Measurements from ENCODE around the gene TCEANC2. TPM values are rescaled to one million over a fixed set of nuclear protein-coding genes. Genes with fewer than 3 reads are reported as not detected.

TCEANC2 gene
- total RNA-seq, 4 donors from 2014 or later: 4.8 to 8.1 (median 6.4) TPM

GRCh38 chr1:54122135-54122751 lies 68.8 kb downstream of the TCEANC2 start:
- Histone ChIP-seq H3K27ac (no peak overlapping the region), H3K27me3 (no peaks in the 10 kb centered on the region), H3K9me3 (no peaks in the 10 kb centered on the region), H3K4me1 (peaks cover 13% of the 10 kb centered on the region), H3K4me3 (peak overlapping the region; percentile 31), H3K36me3 (no peaks in the 10 kb centered on the region)
- WGBS: 68% methylated on average over 7 of the region's 14 CpGs
- DNase-seq (ENCODE audit: low spot score in 2 of 2): no peak
- no peak for TF ChIP-seq POLR2A (IDR thresholded peaks at IDR 0.05)
- no peak for TF ChIP-seq POLR2AphosphoS5 (IDR thresholded peaks at IDR 0.05)
- no peak for TF ChIP-seq EP300 (IDR thresholded peaks at IDR 0.05)
- TF ChIP-seq, protein P1, sequence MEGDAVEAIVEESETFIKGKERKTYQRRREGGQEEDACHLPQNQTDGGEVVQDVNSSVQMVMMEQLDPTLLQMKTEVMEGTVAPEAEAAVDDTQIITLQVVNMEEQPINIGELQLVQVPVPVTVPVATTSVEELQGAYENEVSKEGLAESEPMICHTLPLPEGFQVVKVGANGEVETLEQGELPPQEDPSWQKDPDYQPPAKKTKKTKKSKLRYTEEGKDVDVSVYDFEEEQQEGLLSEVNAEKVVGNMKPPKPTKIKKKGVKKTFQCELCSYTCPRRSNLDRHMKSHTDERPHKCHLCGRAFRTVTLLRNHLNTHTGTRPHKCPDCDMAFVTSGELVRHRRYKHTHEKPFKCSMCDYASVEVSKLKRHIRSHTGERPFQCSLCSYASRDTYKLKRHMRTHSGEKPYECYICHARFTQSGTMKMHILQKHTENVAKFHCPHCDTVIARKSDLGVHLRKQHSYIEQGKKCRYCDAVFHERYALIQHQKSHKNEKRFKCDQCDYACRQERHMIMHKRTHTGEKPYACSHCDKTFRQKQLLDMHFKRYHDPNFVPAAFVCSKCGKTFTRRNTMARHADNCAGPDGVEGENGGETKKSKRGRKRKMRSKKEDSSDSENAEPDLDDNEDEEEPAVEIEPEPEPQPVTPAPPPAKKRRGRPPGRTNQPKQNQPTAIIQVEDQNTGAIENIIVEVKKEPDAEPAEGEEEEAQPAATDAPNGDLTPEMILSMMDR (IDR thresholded peaks at IDR 0.05): no peak

GRCh38 chr1:54122992-54123391 lies 69.6 kb downstream of the TCEANC2 start:
- H3K27ac ChIP-seq: no peak overlapping the region
- 95% methylated on average over 4 of the region's 8 CpGs for WGBS
- H3K4me3 ChIP-seq: no peak overlapping the region
- peaks cover 13% of the 10 kb centered on the region for H3K4me1 ChIP-seq
- no peak for DNase-seq (ENCODE audit: low spot score in 2 of 2)
- no peaks in the 10 kb centered on the region for H3K36me3 ChIP-seq
- no peaks in the 10 kb centered on the region for H3K9me3 ChIP-seq
- no peak for TF ChIP-seq POLR2A (IDR thresholded peaks at IDR 0.05)
- TF ChIP-seq EP300 (IDR thresholded peaks at IDR 0.05): no peak
- no peak for TF ChIP-seq POLR2AphosphoS5 (IDR thresholded peaks at IDR 0.05)
- TF ChIP-seq, protein P1 (IDR thresholded peaks at IDR 0.05): no peak
- H3K27me3 ChIP-seq: no peaks in the 10 kb centered on the region

- H3K27me3 ChIP-seq: no peaks in the 10 kb centered on the region
- H3K36me3 ChIP-seq: no peaks in the 10 kb centered on the region
- H3K27ac ChIP-seq: no peak overlapping the region
- H3K9me3 ChIP-seq: no peaks in the 10 kb centered on the region
- no peak overlapping the region for H3K4me3 ChIP-seq
- peaks cover 13% of the 10 kb centered on the region for H3K4me1 ChIP-seq
- TF ChIP-seq EP300 (IDR thresholded peaks at IDR 0.05): no peak
- TF ChIP-seq POLR2AphosphoS5 (IDR thresholded peaks at IDR 0.05): no peak
- TF ChIP-seq, protein P1 (IDR thresholded peaks at IDR 0.05): no peak
- no peak for TF ChIP-seq POLR2A (IDR thresholded peaks at IDR 0.05)
- DNase-seq (ENCODE audit: low spot score in 2 of 2): no peak
- WGBS: 50% methylated on average over 9 of the region's 9 CpGs
Measured at GRCh38 chr1:54124472-54124871, 71.1 kb downstream of the TCEANC2 start.

GRCh38 chr1:54124906-54125305 lies 71.5 kb downstream of the TCEANC2 start:
- H3K4me1 ChIP-seq: peaks cover 13% of the 10 kb centered on the region
- WGBS: 92% methylated on average over 7 of the region's 7 CpGs
- no peaks in the 10 kb centered on the region for H3K9me3 ChIP-seq
- no peaks in the 10 kb centered on the region for H3K36me3 ChIP-seq
- H3K27me3 ChIP-seq: no peaks in the 10 kb centered on the region
- no peak overlapping the region for H3K4me3 ChIP-seq
- H3K27ac ChIP-seq: no peak overlapping the region
- no peak for DNase-seq (ENCODE audit: low spot score in 2 of 2)
- TF ChIP-seq, protein P1 (IDR thresholded peaks at IDR 0.05): no peak
- no peak for TF ChIP-seq POLR2A (IDR thresholded peaks at IDR 0.05)
- TF ChIP-seq EP300 (IDR thresholded peaks at IDR 0.05): no peak
- no peak for TF ChIP-seq POLR2AphosphoS5 (IDR thresholded peaks at IDR 0.05)

GRCh38 chr1:54125386-54126070 lies 72.1 kb downstream of the TCEANC2 start:
- Histone ChIP-seq H3K27ac (no peak overlapping the region), H3K4me3 (no peak overlapping the region), H3K36me3 (no peaks in the 10 kb centered on the region), H3K4me1 (peaks cover 13% of the 10 kb centered on the region), H3K27me3 (no peaks in the 10 kb centered on the region), H3K9me3 (no peaks in the 10 kb centered on the region)
- DNase-seq (ENCODE audit: low spot score in 2 of 2): no peak
- TF ChIP-seq, protein P1 (IDR thresholded peaks at IDR 0.05): no peak
- no peak for TF ChIP-seq POLR2A (IDR thresholded peaks at IDR 0.05)
- no peak for TF ChIP-seq EP300 (IDR thresholded peaks at IDR 0.05)
- TF ChIP-seq POLR2AphosphoS5 (IDR thresholded peaks at IDR 0.05): no peak
- 100% methylated on average over 2 of the region's 8 CpGs for WGBS

Measured in suprapubic skin (tissue), 4 donors.